ENCODE results near the gene BRD3OS.

The BRD3OS gene

GRCh38 chr9:134052941-134053340 lies 27.7 kb downstream of the BRD3OS start:
- H3K27me3 ChIP-seq (ENCODE audit: insufficient read depth, low read length): no peaks in the 10 kb centered on the region
- H3K27ac ChIP-seq (ENCODE audit: low read length): no peak overlapping the region
- no peaks in the 10 kb centered on the region for H3K4me1 ChIP-seq (ENCODE audit: insufficient read depth, low read length)
- H3K4me3 ChIP-seq (ENCODE audit: low read length): no peak overlapping the region
- peaks cover 51% of the 10 kb centered on the region for H3K36me3 ChIP-seq (ENCODE audit: insufficient read depth, low read depth, low read length)
- H3K9me3 ChIP-seq (ENCODE audit: insufficient read depth, low read depth, low read length): no peaks in the 10 kb centered on the region
- H3K9ac ChIP-seq (ENCODE audit: low read depth, low read length): no peak overlapping the region

- no peak overlapping the region for H3K27ac ChIP-seq (ENCODE audit: low read length)
- H3K4me1 ChIP-seq (ENCODE audit: insufficient read depth, low read length): no peaks in the 10 kb centered on the region
- no peak overlapping the region for H3K9ac ChIP-seq (ENCODE audit: low read depth, low read length)
- no peak overlapping the region for H3K4me3 ChIP-seq (ENCODE audit: low read length)
- no peaks in the 10 kb centered on the region for H3K9me3 ChIP-seq (ENCODE audit: insufficient read depth, low read depth, low read length)
- peaks cover 46% of the 10 kb centered on the region for H3K36me3 ChIP-seq (ENCODE audit: insufficient read depth, low read depth, low read length)
- no peaks in the 10 kb centered on the region for H3K27me3 ChIP-seq (ENCODE audit: insufficient read depth, low read length)
These were observed 28.2 kb downstream of the BRD3OS start for GRCh38 chr9:134053401-134053871.

GRCh38 chr9:134053941-134054761 lies 28.9 kb downstream of the BRD3OS start:
- H3K36me3 ChIP-seq (ENCODE audit: insufficient read depth, low read depth, low read length): peaks cover 39% of the 10 kb centered on the region
- H3K9me3 ChIP-seq (ENCODE audit: insufficient read depth, low read depth, low read length): no peaks in the 10 kb centered on the region
- H3K27me3 ChIP-seq (ENCODE audit: insufficient read depth, low read length): no peaks in the 10 kb centered on the region
- H3K27ac ChIP-seq (ENCODE audit: low read length): no peak overlapping the region
- H3K4me3 ChIP-seq (ENCODE audit: low read length): no peak overlapping the region
- no peaks in the 10 kb centered on the region for H3K4me1 ChIP-seq (ENCODE audit: insufficient read depth, low read length)
- no peak overlapping the region for H3K9ac ChIP-seq (ENCODE audit: low read depth, low read length)

- no peak overlapping the region for H3K4me3 ChIP-seq (ENCODE audit: low read length)
- no peaks in the 10 kb centered on the region for H3K9me3 ChIP-seq (ENCODE audit: insufficient read depth, low read depth, low read length)
- H3K27ac ChIP-seq (ENCODE audit: low read length): no peak overlapping the region
- H3K4me1 ChIP-seq (ENCODE audit: insufficient read depth, low read length): no peaks in the 10 kb centered on the region
- no peaks in the 10 kb centered on the region for H3K27me3 ChIP-seq (ENCODE audit: insufficient read depth, low read length)
- peaks cover 29% of the 10 kb centered on the region for H3K36me3 ChIP-seq (ENCODE audit: insufficient read depth, low read depth, low read length)
- no peak overlapping the region; the same call in 1 of the 2 replicates for H3K9ac ChIP-seq (ENCODE audit: low read depth, low read length)
These were observed 29.9 kb downstream of the BRD3OS start for GRCh38 chr9:134054891-134055811.

- no peak overlapping the region for H3K4me3 ChIP-seq (ENCODE audit: low read length)
- H3K9ac ChIP-seq (ENCODE audit: low read depth, low read length): no peak overlapping the region
- no peaks in the 10 kb centered on the region for H3K9me3 ChIP-seq (ENCODE audit: insufficient read depth, low read depth, low read length)
- H3K36me3 ChIP-seq (ENCODE audit: insufficient read depth, low read depth, low read length): peaks cover 20% of the 10 kb centered on the region
- no peak overlapping the region for H3K27ac ChIP-seq (ENCODE audit: low read length)
- H3K4me1 ChIP-seq (ENCODE audit: insufficient read depth, low read length): no peaks in the 10 kb centered on the region
- H3K27me3 ChIP-seq (ENCODE audit: insufficient read depth, low read length): no peaks in the 10 kb centered on the region
These were observed 30.7 kb downstream of the BRD3OS start for GRCh38 chr9:134055981-134056461.

- Histone ChIP-seq H3K9ac (ENCODE audit: low read depth, low read length) (no peak overlapping the region), H3K27me3 (ENCODE audit: insufficient read depth, low read length) (no peaks in the 10 kb centered on the region), H3K4me1 (ENCODE audit: insufficient read depth, low read length) (no peaks in the 10 kb centered on the region), H3K27ac (ENCODE audit: low read length) (no peak overlapping the region), H3K4me3 (ENCODE audit: low read length) (no peak overlapping the region), H3K9me3 (ENCODE audit: insufficient read depth, low read depth, low read length) (no peaks in the 10 kb centered on the region), H3K36me3 (ENCODE audit: insufficient read depth, low read depth, low read length) (peaks cover 13% of the 10 kb centered on the region)
These were observed 31.4 kb downstream of the BRD3OS start for GRCh38 chr9:134056483-134057306.

GRCh38 chr9:134057307-134057657 lies 32.0 kb downstream of the BRD3OS start:
- no peak overlapping the region for H3K9ac ChIP-seq (ENCODE audit: low read depth, low read length)
- no peaks in the 10 kb centered on the region for H3K4me1 ChIP-seq (ENCODE audit: insufficient read depth, low read length)

GRCh38 chr9:134057751-134058701 lies 32.7 kb downstream of the BRD3OS start:
- Histone ChIP-seq H3K9ac (ENCODE audit: low read depth, low read length) (no peak overlapping the region), H3K27ac (ENCODE audit: low read length) (no peak overlapping the region), H3K4me1 (ENCODE audit: insufficient read depth, low read length) (no peaks in the 10 kb centered on the region), H3K27me3 (ENCODE audit: insufficient read depth, low read length) (no peaks in the 10 kb centered on the region), H3K4me3 (ENCODE audit: low read length) (no peak overlapping the region), H3K36me3 (ENCODE audit: insufficient read depth, low read depth, low read length) (peaks cover 2% of the 10 kb centered on the region; the same call in 1 of the 2 replicates), H3K9me3 (ENCODE audit: insufficient read depth, low read depth, low read length) (no peaks in the 10 kb centered on the region)

More at GRCh38 chr9:134057307-134057657, 32.0 kb downstream of the BRD3OS start:
- Histone ChIP-seq H3K36me3 (ENCODE audit: insufficient read depth, low read depth, low read length) (peaks cover 9% of the 10 kb centered on the region), H3K4me3 (ENCODE audit: low read length) (no peak overlapping the region), H3K27ac (ENCODE audit: low read length) (no peak overlapping the region), H3K9me3 (ENCODE audit: insufficient read depth, low read depth, low read length) (no peaks in the 10 kb centered on the region), H3K27me3 (ENCODE audit: insufficient read depth, low read length) (no peaks in the 10 kb centered on the region)

GRCh38 chr9:134058716-134059115 lies 33.4 kb downstream of the BRD3OS start:
- Histone ChIP-seq H3K9me3 (ENCODE audit: insufficient read depth, low read depth, low read length) (no peaks in the 10 kb centered on the region), H3K27ac (ENCODE audit: low read length) (no peak overlapping the region), H3K36me3 (ENCODE audit: insufficient read depth, low read depth, low read length) (no peaks in the 10 kb centered on the region), H3K4me3 (ENCODE audit: low read length) (no peak overlapping the region), H3K9ac (ENCODE audit: low read depth, low read length) (no peak overlapping the region), H3K27me3 (ENCODE audit: insufficient read depth, low read length) (no peaks in the 10 kb centered on the region), H3K4me1 (ENCODE audit: insufficient read depth, low read length) (no peaks in the 10 kb centered on the region)

GRCh38 chr9:134059188-134059641 lies 33.9 kb downstream of the BRD3OS start:
- H3K36me3 ChIP-seq (ENCODE audit: insufficient read depth, low read depth, low read length): no peaks in the 10 kb centered on the region
- H3K4me3 ChIP-seq (ENCODE audit: low read length): no peak overlapping the region
- no peaks in the 10 kb centered on the region for H3K27me3 ChIP-seq (ENCODE audit: insufficient read depth, low read length)
- H3K9me3 ChIP-seq (ENCODE audit: insufficient read depth, low read depth, low read length): no peaks in the 10 kb centered on the region
- no peak overlapping the region for H3K9ac ChIP-seq (ENCODE audit: low read depth, low read length)
- H3K27ac ChIP-seq (ENCODE audit: low read length): no peak overlapping the region
- no peaks in the 10 kb centered on the region for H3K4me1 ChIP-seq (ENCODE audit: insufficient read depth, low read length)

Measured in iPS-20b (cell line).